ENCODE data around the gene ATG16L1.

DNA sequence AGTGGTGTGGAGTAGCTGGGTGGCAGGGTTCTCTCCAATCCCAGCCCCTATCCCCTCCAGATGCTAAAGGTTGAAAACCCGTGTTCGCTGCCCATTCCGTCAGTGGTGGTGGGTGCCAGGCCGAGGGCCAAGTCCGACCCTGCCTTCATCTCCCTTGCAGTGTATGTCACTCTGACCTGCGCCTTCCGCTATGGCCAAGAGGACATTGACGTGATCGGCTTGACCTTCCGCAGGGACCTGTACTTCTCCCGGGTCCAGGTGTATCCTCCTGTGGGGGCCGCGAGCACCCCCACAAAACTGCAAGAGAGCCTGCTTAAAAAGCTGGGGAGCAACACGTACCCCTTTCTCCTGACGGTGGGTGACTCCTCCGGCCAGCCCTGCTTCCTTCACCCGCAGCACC lies 69.0 kb downstream of the ATG16L1 start:
- TF ChIP-seq CREM (IDR thresholded peaks at IDR 0.05; ENCODE audit: low read depth) (no peak), ZNF274 (IDR thresholded peaks at IDR 0.05; ENCODE audit: insufficient read depth, insufficient read length) (no peak), SIN3A (IDR thresholded peaks at IDR 0.05; ENCODE audit: low read depth, low read length) (no peak), POLR2A (IDR thresholded peaks at IDR 0.05; ENCODE audit: low read depth, low read length) (no peak)
- TF ChIP-seq, protein P1, sequence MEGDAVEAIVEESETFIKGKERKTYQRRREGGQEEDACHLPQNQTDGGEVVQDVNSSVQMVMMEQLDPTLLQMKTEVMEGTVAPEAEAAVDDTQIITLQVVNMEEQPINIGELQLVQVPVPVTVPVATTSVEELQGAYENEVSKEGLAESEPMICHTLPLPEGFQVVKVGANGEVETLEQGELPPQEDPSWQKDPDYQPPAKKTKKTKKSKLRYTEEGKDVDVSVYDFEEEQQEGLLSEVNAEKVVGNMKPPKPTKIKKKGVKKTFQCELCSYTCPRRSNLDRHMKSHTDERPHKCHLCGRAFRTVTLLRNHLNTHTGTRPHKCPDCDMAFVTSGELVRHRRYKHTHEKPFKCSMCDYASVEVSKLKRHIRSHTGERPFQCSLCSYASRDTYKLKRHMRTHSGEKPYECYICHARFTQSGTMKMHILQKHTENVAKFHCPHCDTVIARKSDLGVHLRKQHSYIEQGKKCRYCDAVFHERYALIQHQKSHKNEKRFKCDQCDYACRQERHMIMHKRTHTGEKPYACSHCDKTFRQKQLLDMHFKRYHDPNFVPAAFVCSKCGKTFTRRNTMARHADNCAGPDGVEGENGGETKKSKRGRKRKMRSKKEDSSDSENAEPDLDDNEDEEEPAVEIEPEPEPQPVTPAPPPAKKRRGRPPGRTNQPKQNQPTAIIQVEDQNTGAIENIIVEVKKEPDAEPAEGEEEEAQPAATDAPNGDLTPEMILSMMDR (IDR thresholded peaks at IDR 0.05 in 2 of 3, conservative IDR thresholded peaks at IDR 0.05 in 1 of 3; ENCODE audit: control insufficient read depth in 2 of 3, extremely low read depth in 1 of 3, insufficient read depth in 1 of 3, low read depth in 3 of 3, low read length in 3 of 3) = no peak
- TF ChIP-seq, protein P2, sequence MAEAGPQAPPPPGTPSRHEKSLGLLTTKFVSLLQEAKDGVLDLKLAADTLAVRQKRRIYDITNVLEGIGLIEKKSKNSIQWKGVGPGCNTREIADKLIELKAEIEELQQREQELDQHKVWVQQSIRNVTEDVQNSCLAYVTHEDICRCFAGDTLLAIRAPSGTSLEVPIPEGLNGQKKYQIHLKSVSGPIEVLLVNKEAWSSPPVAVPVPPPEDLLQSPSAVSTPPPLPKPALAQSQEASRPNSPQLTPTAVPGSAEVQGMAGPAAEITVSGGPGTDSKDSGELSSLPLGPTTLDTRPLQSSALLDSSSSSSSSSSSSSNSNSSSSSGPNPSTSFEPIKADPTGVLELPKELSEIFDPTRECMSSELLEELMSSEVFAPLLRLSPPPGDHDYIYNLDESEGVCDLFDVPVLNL (IDR thresholded peaks at IDR 0.05; ENCODE audit: low read depth, low read length) = no peak
